HUDEP-2 (cell line): ENCODE measurements around the gene PLAAT5.
A peak's percentile ranks its signal among the peaks of the same experiment; 100 is the strongest.
"Not testable (repeated sequence)": the region's sequence is repeated elsewhere in the genome, so short reads cannot be mapped to it uniquely, and the experiment has no call there.

Experiments used
- DNase-seq, 76 experiments: peaks; one replicate each; lab custom pipeline; 2025; ENCODE audit not compliant: unreplicated experiment in 76 of 76; lab: John Stamatoyannopoulos, UW

Gene PLAAT5

GRCh38 chr11:63489879-63490278 is 1.1 kb downstream of the PLAAT5 start:
- DNase-seq: peak in 3 of 76 experiments; percentile 3 to 27 (median 9)

GRCh38 chr11:63488789-63489188 is 2.2 kb downstream of the PLAAT5 start:
- DNase-seq: no peak

GRCh38 chr11:63485777-63486176 is 5.2 kb downstream of the PLAAT5 start:
- no peak for DNase-seq

- DNase-seq: no peak
Measured at GRCh38 chr11:63480039-63480438, 10.9 kb downstream of the PLAAT5 start.

- DNase-seq: peak in 33 of 76 experiments; percentile 2 to 56 (median 29)
Measured at GRCh38 chr11:63478896-63479295, 12.1 kb downstream of the PLAAT5 start.

GRCh38 chr11:63476618-63477017 is 14.3 kb downstream of the PLAAT5 start:
- no peak for DNase-seq

GRCh38 chr11:63472372-63472771 is 18.6 kb downstream of the PLAAT5 start:
- no peak for DNase-seq

GRCh38 chr11:63470311-63470710 is 20.7 kb downstream of the PLAAT5 start:
- no peak for DNase-seq

GRCh38 chr11:63462137-63462536 is 28.8 kb downstream of the PLAAT5 start:
- DNase-seq: no peak

GRCh38 chr11:63459586-63459985 is 31.4 kb downstream of the PLAAT5 start:
- DNase-seq: no peak

- no peak for DNase-seq
Measured at GRCh38 chr11:63448646-63449045, 42.3 kb downstream of the PLAAT5 start.

- no peak for DNase-seq
Measured at GRCh38 chr11:63445720-63446119, 45.2 kb downstream of the PLAAT5 start.

- DNase-seq: no peak
Measured at GRCh38 chr11:63445118-63445517, 45.8 kb downstream of the PLAAT5 start.

GRCh38 chr11:63444160-63444559 is 46.8 kb downstream of the PLAAT5 start:
- DNase-seq: no peak

GRCh38 chr11:63443714-63444113 is 47.3 kb downstream of the PLAAT5 start:
- DNase-seq: no peak

GRCh38 chr11:63435831-63436230 is 55.1 kb downstream of the PLAAT5 start:
- DNase-seq: not testable (repeated sequence)

- not testable (repeated sequence) for DNase-seq
Measured at GRCh38 chr11:63435351-63435750, 55.6 kb downstream of the PLAAT5 start.

- not testable (repeated sequence) for DNase-seq
Measured at GRCh38 chr11:63430731-63431130, 60.2 kb downstream of the PLAAT5 start.

GRCh38 chr11:63427971-63428508 is 62.9 kb downstream of the PLAAT5 start:
- DNase-seq: peak in 1 of 76 experiments; percentile 2

GRCh38 chr11:63417174-63417852 is 73.7 kb downstream of the PLAAT5 start:
- no peak for DNase-seq
